AG10803 (cell line): ENCODE measurements around the gene ASB15.

Source experiments
- DNase-seq: peaks from one replicate; pipeline ENCODE4 v3.0.0; 2010; ENCODE audit warnings: low read depth
- H3K4me3 ChIP-seq: 2 replicates; pipeline ENCODE4 v1.5.1; 2011; ENCODE audit warnings: mild to moderate bottlenecking, low read length, control low read depth
- CTCF ChIP-seq: conservative IDR thresholded peaks from 2 replicates; pipeline ENCODE4 v1.5.1; 2011; ENCODE audit warnings: mild to moderate bottlenecking, low read length, control low read depth, inconsistent platforms

The ASB15 gene

GRCh38 chr7:123622660-123623386 is 21.2 kb downstream of the ASB15 start:
- no peak for DNase-seq
- no peak overlapping the region for H3K4me3 ChIP-seq
- TF ChIP-seq CTCF = no peak

GRCh38 chr7:123624527-123625183 is 23.0 kb downstream of the ASB15 start:
- DNase-seq = peak; percentile 3
- no peak overlapping the region for H3K4me3 ChIP-seq
- TF ChIP-seq CTCF = peak; percentile 53

GRCh38 chr7:123625254-123625653 is 23.6 kb downstream of the ASB15 start:
- no peak overlapping the region for H3K4me3 ChIP-seq
- TF ChIP-seq CTCF = no peak
- DNase-seq = no peak

GRCh38 chr7:123627851-123628250 is 26.2 kb downstream of the ASB15 start:
- no peak overlapping the region for H3K4me3 ChIP-seq
- no peak for TF ChIP-seq CTCF
- no peak for DNase-seq

GRCh38 chr7:123628829-123629228 is 27.2 kb downstream of the ASB15 start:
- no peak for DNase-seq
- no peak overlapping the region for H3K4me3 ChIP-seq
- TF ChIP-seq CTCF = no peak

GRCh38 chr7:123629281-123629680 is 27.7 kb downstream of the ASB15 start:
- H3K4me3 ChIP-seq = no peak overlapping the region
- DNase-seq = no peak
- no peak for TF ChIP-seq CTCF

GRCh38 chr7:123632808-123633207 is 31.2 kb downstream of the ASB15 start:
- no peak for DNase-seq
- TF ChIP-seq CTCF = no peak
- H3K4me3 ChIP-seq = no peak overlapping the region
